Measurements from ENCODE around the gene PARP16.
"Not testable (repeated sequence)": the region's sequence is repeated elsewhere in the genome, so short reads cannot be mapped to it uniquely, and the experiment has no call there.

Gene PARP16

GRCh38 chr15:65245096-65245856 lies 41.4 kb downstream of the PARP16 start:
- DNase-seq (ENCODE audit: extremely low read depth in 1 of 2, low read depth in 1 of 2) = no peak

GRCh38 chr15:65244638-65245037 lies 42.0 kb downstream of the PARP16 start:
- DNase-seq (ENCODE audit: extremely low read depth in 1 of 2, low read depth in 1 of 2) = no peak

- DNase-seq (ENCODE audit: extremely low read depth in 1 of 2, low read depth in 1 of 2) = not testable (repeated sequence)
Observed at GRCh38 chr15:65236443-65236842, 50.2 kb downstream of the PARP16 start.

DNA sequence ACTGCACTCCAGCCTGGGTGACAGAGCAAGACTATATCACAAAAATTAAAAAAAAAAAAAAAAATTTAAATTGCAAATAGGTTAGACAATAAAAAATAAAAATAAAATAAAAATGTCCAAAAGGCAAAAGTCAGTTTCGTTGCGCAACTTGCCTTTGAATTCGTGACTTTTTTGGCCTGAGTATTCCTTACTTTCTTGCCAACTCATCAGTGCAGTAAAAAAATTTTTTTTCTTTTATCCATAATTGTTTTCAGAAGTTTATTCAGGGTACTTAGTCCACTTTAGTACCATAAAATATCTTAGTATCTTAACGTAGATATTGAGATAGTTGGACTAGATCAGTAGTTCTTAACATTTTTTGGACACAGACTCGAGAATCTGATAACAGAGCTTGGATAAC lies 53.0 kb downstream of the PARP16 start:
- DNase-seq (ENCODE audit: extremely low read depth in 1 of 2, low read depth in 1 of 2) = no peak

DNA sequence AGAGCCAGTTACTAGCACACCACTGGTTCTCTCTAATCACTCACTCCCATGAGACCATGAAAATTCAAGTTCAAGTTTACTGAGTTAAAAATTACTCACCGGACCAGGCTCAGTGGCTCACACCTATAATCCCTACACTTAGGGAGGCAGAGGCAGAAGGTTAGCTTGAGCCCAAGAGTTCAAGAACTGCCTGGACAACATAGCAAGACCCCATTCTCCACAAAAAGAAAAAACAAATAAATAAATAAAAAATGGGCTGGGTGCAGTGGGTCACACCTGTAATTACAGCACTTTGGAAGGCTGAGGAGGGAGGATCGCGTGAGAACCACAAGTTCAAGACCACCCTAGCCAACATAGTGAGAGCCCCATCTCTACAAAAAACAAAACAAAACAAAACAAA lies 54.2 kb downstream of the PARP16 start:
- DNase-seq (ENCODE audit: extremely low read depth in 1 of 2, low read depth in 1 of 2) = no peak

GRCh38 chr15:65231306-65231705 lies 55.4 kb downstream of the PARP16 start:
- no peak for DNase-seq (ENCODE audit: extremely low read depth in 1 of 2, low read depth in 1 of 2)

DNA sequence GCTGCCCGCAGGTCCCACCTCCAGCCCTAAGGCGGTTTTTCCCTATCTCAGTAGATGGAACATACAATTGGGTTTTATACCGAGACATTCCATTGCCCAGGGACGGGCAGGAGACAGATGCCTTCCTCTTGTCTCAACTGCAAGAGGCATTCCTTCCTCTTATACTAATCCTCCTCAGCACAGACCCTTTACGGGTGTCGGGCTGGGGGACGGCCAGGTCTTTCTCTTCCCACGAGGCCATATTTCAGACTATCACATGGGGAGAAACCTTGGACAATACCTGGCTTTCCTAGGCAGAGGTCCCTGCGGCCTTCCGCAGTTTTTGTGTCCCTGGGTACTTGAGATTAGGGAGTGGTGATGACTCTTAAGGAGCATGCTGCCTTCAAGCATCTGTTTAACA lies 59.8 kb downstream of the PARP16 start:
- not testable (repeated sequence) for DNase-seq (ENCODE audit: extremely low read depth in 1 of 2, low read depth in 1 of 2)

- no peak for DNase-seq (ENCODE audit: extremely low read depth in 1 of 2, low read depth in 1 of 2)
Observed at GRCh38 chr15:65226221-65226620, 60.5 kb downstream of the PARP16 start.

- DNase-seq (ENCODE audit: extremely low read depth in 1 of 2, low read depth in 1 of 2) = no peak
Observed at GRCh38 chr15:65223996-65224395, 62.7 kb downstream of the PARP16 start.

DNA sequence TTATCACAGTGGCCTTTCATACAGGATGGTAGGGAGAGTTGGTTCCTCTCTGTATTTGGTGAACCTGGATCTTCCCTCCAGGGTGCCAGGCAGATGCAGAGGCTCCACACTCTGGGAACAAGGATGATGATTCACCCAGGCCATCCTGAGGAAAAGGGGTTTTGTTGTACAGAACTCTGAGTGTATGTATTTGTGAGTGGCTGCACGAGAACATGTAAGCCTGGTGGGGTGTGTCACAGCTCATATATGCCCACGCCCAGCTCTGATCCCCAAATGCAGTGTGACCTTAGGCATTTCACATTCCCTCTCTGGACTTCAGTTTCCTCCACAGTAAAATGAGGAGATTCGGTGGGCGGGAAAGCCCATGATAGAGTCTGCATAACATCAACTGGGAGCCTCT lies 63.8 kb downstream of the PARP16 start:
- no peak for DNase-seq (ENCODE audit: extremely low read depth in 1 of 2, low read depth in 1 of 2)

GRCh38 chr15:65221697-65222096 lies 65.0 kb downstream of the PARP16 start:
- DNase-seq (ENCODE audit: extremely low read depth in 1 of 2, low read depth in 1 of 2) = no peak

DNA sequence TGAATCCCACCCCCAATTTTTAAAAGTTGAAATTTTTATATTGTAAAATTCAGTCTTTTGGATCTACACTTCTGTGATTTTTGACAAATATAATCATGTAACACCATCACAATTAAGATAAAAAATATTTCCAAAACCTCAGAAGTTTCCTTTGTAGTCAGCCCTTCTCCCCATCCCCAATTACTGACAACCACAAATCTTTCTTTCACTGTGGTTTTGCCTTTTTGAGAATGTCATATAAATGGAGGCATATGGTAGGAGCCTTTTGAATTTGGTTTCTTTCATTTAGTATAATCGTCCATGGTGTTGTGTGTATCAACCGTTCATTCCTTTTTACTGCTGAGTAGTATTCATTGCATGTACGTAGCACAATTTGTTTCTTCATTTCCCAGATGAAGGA lies 67.5 kb downstream of the PARP16 start:
- DNase-seq (ENCODE audit: extremely low read depth in 1 of 2, low read depth in 1 of 2) = no peak

GRCh38 chr15:65217526-65218482 lies 68.9 kb downstream of the PARP16 start:
- DNase-seq (ENCODE audit: extremely low read depth in 1 of 2, low read depth in 1 of 2) = no peak

DNA sequence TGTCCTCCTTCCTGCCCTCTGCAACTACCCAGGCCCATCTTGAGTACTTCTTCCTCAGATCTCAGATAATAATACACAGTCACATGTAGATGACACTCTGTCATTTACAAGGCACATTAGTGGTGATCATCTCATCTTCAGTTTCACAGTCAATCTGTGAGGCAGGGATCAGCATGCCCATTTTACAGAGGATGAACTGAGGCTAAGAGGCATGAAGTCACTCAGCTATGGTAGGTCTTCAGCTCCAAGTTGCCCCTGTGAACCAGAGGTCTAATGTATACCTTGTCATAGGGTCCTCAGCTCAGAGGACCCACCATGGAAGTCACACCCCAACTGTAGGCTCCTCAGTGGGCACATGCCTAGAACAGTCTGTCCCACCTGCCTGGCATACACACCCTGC lies 71.2 kb downstream of the PARP16 start:
- DNase-seq (ENCODE audit: extremely low read depth in 1 of 2, low read depth in 1 of 2) = no peak

DNA sequence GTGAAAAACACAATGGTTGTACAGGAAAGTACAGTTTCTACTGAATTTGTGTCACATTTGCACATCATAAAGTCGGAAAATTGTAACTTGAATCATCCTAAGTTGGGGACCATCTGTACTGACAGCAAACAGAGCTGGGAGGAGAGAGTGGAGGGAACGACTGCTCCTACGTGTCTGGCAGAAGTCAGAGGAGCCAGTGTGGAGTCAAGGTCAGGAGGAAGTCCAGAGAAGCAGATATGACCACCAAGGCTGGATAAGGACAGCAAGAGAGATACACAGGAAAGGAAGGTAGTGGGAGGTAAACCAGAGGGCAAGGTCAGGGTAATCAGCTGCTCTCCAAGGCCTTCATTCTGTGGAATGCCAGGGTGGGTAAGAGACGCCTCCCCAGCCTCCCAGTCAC lies 72.7 kb downstream of the PARP16 start:
- DNase-seq (ENCODE audit: extremely low read depth in 1 of 2, low read depth in 1 of 2) = no peak

GRCh38 chr15:65213241-65213640 lies 73.4 kb downstream of the PARP16 start:
- DNase-seq (ENCODE audit: extremely low read depth in 1 of 2, low read depth in 1 of 2) = no peak

GRCh38 chr15:65212097-65212496 lies 74.6 kb downstream of the PARP16 start:
- DNase-seq (ENCODE audit: extremely low read depth in 1 of 2, low read depth in 1 of 2) = peak in 1 of 2 donors; percentile 37

GRCh38 chr15:65211482-65211982 lies 75.2 kb downstream of the PARP16 start:
- no peak for DNase-seq (ENCODE audit: extremely low read depth in 1 of 2, low read depth in 1 of 2)

GRCh38 chr15:65210770-65211481 lies 75.8 kb downstream of the PARP16 start, which contains the start of gene CILP:
Gene CILP, minus strand, starts transcription at chr15:65211473. Its CDS starts 1,718 bp downstream, at chr15:65209755.
- no peak for DNase-seq (ENCODE audit: extremely low read depth in 1 of 2, low read depth in 1 of 2)

DNA sequence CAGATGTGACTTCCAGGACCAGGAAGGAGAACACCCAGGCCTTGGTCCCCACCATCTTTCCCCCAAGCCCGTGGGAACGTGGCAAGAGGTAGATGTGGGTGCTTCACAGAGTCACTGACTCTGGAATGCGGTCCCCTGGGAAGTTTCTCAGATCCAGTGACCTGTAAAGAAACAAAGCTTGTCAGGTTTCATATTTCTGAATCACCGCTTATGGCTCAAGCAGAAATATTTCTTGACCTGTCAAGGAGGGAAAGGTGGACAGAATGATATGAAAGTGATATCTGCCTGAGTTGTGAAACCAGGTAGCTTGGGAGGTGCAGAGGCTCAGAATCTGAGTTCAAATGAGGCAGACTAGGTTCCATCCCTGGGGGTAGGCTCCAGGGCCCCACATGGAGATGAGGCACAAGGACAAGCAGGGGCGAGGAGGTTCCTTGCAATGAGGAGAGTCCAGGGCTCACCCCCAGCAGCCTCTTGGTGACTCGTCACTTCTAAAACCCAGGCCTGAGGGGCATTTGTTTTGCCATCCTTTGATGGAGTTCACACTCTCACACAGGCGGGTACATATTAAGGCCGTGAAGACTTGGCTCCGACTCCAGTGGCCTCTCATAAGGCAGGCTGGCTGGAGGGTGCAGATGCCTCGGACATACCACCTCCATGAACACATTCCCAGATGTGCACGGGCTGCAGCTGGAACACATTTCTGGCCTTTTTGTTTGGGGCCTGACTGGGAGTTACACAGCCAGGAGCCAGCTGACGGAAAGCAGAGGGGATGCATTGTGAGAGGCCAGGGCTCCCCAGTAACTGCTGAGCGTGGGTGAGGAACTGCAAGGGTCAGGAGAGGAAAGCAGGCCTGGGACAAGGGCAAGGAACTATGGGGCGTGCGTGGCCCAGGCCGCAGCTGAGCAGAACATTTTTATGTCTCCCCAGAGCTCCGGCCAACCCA lies 76.7 kb downstream of the PARP16 start:
- DNase-seq (ENCODE audit: extremely low read depth in 1 of 2, low read depth in 1 of 2) = no peak
